ENCODE results near the gene TMPO.

DNA sequence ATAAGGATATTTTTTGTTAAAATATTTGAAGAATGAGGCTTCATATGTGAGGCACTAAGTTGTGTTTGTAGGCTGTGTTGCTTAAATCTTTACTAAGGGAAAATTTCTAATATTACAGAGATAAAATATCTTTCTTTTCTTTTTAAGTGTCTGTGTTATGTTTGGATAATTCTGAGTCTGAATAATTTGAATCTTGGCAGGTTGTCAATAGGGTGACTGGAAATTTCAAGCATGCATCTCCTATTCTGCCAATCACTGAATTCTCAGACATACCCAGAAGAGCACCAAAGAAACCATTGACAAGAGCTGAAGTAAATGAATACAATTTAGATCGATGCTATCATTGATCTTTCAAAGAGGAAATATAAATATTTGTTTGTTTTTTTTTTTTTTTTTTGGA is 29.4 kb downstream of the TMPO start:
- TF ChIP-seq, protein P1, sequence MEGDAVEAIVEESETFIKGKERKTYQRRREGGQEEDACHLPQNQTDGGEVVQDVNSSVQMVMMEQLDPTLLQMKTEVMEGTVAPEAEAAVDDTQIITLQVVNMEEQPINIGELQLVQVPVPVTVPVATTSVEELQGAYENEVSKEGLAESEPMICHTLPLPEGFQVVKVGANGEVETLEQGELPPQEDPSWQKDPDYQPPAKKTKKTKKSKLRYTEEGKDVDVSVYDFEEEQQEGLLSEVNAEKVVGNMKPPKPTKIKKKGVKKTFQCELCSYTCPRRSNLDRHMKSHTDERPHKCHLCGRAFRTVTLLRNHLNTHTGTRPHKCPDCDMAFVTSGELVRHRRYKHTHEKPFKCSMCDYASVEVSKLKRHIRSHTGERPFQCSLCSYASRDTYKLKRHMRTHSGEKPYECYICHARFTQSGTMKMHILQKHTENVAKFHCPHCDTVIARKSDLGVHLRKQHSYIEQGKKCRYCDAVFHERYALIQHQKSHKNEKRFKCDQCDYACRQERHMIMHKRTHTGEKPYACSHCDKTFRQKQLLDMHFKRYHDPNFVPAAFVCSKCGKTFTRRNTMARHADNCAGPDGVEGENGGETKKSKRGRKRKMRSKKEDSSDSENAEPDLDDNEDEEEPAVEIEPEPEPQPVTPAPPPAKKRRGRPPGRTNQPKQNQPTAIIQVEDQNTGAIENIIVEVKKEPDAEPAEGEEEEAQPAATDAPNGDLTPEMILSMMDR (IDR thresholded peaks at IDR 0.05) = no peak
- TF ChIP-seq TCF12 (IDR thresholded peaks at IDR 0.05) = no peak
- no peak for TF ChIP-seq TAF1 (IDR thresholded peaks at IDR 0.05; ENCODE audit: borderline replicate concordance, low read depth, low read length)
- no peak for TF ChIP-seq SIN3A (IDR thresholded peaks at IDR 0.05; ENCODE audit: borderline replicate concordance, low read depth, low read length)
- TF ChIP-seq RXRA (IDR thresholded peaks at IDR 0.05; ENCODE audit: borderline replicate concordance, low read depth) = no peak
- TF ChIP-seq, protein P2, sequence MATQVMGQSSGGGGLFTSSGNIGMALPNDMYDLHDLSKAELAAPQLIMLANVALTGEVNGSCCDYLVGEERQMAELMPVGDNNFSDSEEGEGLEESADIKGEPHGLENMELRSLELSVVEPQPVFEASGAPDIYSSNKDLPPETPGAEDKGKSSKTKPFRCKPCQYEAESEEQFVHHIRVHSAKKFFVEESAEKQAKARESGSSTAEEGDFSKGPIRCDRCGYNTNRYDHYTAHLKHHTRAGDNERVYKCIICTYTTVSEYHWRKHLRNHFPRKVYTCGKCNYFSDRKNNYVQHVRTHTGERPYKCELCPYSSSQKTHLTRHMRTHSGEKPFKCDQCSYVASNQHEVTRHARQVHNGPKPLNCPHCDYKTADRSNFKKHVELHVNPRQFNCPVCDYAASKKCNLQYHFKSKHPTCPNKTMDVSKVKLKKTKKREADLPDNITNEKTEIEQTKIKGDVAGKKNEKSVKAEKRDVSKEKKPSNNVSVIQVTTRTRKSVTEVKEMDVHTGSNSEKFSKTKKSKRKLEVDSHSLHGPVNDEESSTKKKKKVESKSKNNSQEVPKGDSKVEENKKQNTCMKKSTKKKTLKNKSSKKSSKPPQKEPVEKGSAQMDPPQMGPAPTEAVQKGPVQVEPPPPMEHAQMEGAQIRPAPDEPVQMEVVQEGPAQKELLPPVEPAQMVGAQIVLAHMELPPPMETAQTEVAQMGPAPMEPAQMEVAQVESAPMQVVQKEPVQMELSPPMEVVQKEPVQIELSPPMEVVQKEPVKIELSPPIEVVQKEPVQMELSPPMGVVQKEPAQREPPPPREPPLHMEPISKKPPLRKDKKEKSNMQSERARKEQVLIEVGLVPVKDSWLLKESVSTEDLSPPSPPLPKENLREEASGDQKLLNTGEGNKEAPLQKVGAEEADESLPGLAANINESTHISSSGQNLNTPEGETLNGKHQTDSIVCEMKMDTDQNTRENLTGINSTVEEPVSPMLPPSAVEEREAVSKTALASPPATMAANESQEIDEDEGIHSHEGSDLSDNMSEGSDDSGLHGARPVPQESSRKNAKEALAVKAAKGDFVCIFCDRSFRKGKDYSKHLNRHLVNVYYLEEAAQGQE (IDR thresholded peaks at IDR 0.05; ENCODE audit: low read depth, low read length) = no peak
- TF ChIP-seq JUND (IDR thresholded peaks at IDR 0.05) = no peak
- TF ChIP-seq EZH2phosphoT487 (IDR thresholded peaks at IDR 0.05; ENCODE audit: borderline replicate concordance, low read depth) = no peak
- TF ChIP-seq, protein P3, sequence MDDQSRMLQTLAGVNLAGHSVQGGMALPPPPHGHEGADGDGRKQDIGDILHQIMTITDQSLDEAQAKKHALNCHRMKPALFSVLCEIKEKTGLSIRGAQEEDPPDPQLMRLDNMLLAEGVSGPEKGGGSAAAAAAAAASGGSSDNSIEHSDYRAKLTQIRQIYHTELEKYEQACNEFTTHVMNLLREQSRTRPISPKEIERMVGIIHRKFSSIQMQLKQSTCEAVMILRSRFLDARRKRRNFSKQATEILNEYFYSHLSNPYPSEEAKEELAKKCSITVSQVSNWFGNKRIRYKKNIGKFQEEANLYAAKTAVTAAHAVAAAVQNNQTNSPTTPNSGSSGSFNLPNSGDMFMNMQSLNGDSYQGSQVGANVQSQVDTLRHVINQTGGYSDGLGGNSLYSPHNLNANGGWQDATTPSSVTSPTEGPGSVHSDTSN (IDR thresholded peaks at IDR 0.05) = no peak
- TF ChIP-seq, protein P4, sequence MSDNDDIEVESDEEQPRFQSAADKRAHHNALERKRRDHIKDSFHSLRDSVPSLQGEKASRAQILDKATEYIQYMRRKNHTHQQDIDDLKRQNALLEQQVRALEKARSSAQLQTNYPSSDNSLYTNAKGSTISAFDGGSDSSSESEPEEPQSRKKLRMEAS (IDR thresholded peaks at IDR 0.05; ENCODE audit: low read depth) = no peak
- no peak for TF ChIP-seq MXI1 (IDR thresholded peaks at IDR 0.05; ENCODE audit: low read depth, low read length)
- no peak for TF ChIP-seq POLR2AphosphoS5 (IDR thresholded peaks at IDR 0.05; ENCODE audit: low read depth, low read length)
- TF ChIP-seq EP300 (IDR thresholded peaks at IDR 0.05; ENCODE audit: borderline replicate concordance in 1 of 2, low read depth in 1 of 2, low read length in 1 of 2) = no peak
